GM21526 (cell line): ENCODE results near the gene KRTAP10-6.
"Not testable (repeated sequence)": the region's sequence is repeated elsewhere in the genome, so short reads cannot be mapped to it uniquely, and the experiment has no call there.

ENCODE experiments used
- ATAC-seq: cut with Tn5 transposase; IDR thresholded peaks from one replicate; pipeline ENCODE4 v1.9.1; 2021; ENCODE audit warnings: moderate library complexity; ENCODE audit not compliant: unreplicated experiment, low FRiP score

KRTAP10-6 gene

DNA sequence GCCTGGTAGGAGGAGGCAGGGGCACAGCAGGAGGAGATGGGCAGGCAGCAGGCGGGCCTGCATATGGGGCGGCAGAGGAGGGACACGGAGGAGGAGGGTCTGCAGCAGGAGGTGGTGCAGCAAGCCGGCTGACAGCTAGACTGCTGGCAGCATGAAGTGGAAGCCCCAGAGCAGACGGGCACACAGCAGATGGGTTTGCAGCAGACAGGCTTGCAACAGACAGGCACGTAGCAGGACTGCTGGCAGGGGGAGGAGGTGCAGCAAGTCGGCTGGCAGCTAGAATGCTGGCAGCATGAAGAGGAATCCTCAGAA is 12.5 kb downstream of the KRTAP10-6 start:
- no peak for ATAC-seq

DNA sequence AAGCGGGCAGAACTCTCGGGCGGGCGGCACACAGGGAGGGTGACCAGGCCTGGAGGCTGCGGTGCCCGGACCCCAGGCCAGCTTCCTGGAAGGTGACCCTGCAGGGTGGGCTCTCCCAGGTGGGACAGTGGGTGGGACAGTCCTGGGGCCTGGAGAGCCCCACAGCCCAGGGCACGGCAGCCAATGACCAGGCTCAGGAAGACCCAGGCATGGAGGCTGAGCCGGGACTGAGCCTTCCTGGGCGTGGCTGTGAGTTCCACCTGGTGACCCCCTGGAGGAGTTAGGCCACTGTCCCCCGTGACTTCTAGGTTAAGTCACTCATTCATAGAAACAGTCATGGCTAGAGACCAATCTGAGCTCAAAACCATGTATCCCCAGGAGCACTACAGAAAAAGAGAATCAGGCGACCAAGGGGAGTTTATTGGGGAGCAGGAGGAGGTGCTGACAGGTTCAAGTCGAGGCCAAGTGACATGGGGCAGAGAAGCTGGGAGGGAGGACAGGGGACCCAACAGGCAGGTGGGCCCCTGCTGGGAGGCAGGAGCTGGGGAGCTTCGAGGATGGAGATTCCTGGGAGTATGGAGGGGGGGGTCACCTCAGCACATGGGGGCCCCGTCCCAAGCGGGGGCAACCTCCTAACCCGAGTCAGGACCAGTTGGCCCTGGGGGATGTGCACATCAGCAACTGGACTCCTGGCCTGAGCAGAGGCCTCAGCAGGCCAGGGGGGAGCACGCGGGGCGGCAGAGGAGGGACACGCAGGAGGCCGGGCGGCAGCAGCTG is 13.1 kb downstream of the KRTAP10-6 start:
- no peak for ATAC-seq

DNA sequence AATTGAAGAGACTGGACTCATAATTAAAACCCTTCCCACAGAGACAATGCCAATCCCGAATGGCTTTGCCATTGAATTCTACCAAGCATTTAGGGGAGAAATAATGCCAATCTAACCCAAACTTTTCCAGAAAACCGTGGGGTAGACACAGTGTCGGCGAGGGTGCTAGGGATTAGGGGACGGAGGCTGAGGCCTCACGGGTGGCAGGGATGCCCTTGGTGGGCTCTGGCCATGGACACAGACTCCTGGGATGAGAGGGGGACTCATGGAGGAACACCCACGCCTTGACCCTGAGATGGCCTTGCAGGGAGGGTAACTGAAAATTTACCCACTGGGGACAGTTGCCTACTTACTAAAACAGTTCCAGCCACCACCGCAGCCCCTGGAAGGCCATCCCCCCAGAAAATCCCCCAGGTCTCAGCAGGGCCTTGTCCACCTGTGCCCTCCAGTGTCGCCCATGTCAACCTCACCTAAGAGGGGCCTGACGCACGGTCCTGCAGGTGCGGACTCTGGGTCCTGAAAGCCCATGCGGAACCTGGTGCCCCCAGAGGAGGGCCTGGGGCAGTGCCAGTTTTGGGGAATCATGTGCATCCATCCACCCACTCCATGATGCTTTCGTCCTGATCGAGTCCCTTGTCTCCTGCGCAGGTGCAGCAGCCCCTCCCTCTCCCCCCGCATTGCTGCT is 13.8 kb downstream of the KRTAP10-6 start:
- ATAC-seq: no peak

DNA sequence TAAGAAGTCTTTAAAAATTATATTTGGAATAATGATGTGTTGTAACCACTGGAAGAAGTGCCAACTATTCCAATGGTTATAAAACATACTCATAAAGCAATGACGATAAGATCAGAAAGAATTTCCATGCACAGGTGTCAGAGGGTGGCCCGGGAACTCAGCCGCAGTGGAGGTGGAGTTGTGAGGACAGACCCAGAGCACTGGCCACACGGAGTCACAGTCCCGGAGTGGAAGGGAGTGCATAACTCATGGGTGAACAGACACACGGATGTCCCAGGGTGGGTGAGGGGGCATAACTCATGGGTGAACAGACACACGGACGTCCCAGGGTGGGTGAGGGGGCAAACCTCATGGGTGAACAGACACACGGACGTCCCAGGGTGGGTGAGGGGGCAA is 16.3 kb downstream of the KRTAP10-6 start:
- ATAC-seq: no peak

DNA sequence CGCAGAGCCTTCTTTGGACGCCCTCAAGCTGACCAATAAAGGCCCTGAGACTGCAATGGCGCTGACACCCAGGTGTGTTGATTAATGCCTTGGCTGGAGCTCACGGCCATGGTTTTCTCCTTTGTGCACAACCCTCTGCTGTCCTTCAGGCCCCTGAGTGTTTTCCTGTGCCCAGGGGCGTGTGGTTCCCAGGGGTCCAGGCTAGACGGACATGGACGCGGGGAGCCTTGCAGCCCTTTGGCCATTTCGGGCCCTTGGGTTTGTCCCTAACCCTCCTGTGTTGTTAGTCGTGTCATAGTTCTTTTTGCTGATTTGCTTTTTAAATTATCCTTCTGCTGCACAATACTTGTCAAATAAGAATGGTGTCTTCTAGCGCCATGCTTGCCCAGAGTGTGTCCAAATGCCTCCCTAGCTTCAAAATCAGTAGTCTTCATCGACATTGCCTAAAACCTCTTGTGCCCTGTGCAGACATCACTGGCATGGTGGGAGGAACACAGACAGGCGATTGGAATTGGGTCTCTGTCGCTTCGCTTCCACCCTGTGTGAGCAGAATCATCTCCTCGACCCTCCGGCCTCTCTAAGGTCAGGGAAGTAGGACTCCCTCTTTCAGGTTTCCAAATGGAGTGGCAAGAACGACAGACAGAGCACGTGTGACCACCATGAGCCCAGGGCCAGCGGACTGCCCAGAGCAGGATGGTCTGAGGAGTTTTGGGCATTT is 16.8 kb downstream of the KRTAP10-6 start:
- ATAC-seq: no peak

DNA sequence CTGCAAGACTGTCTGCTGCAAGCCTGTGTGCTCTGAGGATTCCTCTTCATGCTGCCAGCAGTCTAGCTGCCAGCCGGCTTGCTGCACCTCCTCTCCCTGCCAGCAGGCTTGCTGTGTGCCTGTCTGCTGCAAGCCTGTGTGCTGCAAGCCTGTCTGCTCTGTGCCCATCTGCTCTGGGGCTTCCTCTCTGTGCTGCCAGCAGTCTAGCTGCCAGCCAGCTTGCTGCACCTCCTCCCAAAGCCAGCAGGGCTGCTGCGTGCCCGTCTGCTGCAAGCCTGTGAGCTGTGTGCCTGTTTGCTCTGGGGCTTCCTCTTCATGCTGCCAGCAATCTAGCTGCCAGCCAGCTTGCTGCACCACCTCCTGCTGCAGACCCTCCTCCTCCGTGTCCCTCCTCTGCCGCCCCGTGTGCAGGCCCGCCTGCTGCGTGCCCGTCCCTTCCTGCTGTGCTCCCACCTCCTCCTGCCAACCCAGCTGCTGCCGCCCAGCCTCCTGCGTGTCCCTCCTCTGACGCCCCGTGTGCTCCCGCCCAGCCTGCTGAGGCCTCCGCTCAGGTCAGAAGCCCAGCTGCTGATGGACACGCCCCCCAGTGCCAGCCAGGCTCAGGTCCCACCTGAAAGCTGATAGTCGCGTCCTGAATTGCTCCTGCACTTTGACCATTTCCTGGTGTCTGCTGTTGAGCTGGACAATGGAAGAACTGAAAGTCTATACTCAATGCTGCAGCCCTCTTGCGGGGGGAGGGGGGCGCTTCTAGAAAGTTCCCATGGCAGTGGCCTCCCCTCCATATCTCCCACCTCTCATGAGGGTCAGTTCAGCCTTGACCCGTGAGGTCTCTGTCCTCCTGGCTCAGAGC is 17.6 kb downstream of the KRTAP10-6 start:
- no peak for ATAC-seq

DNA sequence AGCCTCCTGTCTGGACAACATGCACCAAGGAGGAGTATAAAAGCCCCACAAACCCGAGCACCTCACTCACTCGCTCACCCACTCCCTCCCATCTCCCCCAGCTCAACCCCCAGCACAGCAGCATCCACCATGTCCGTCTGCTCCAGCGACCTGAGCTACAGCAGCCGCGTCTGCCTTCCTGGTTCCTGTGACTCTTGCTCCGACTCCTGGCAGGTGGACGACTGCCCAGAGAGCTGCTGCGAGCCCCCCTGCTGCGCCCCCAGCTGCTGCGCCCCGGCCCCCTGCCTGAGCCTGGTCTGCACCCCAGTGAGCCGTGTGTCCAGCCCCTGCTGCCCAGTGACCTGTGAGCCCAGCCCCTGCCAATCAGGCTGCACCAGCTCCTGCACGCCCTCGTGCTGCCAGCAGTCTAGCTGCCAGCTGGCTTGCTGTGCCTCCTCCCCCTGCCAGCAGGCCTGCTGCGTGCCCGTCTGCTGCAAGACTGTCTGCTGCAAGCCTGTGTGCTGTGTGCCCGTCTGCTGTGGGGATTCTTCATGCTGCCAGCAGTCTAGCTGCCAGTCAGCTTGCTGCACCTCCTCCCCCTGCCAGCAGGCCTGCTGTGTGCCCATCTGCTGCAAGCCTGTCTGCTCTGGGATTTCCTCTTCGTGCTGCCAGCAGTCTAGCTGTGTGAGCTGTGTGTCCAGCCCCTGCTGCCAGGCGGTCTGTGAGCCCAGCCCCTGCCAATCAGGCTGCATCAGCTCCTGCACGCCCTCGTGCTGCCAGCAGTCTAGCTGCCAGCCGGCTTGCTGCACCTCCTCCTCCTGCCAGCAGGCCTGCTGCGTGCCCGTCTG is 18.5 kb downstream of the KRTAP10-6 start, which contains the start of gene KRTAP10-4:
Gene KRTAP10-4 (plus strand): TSS at position 100 of the 827 bp plus-strand sequence. CDS start 30 bp downstream, at position 130.
- not testable (repeated sequence) for ATAC-seq

DNA sequence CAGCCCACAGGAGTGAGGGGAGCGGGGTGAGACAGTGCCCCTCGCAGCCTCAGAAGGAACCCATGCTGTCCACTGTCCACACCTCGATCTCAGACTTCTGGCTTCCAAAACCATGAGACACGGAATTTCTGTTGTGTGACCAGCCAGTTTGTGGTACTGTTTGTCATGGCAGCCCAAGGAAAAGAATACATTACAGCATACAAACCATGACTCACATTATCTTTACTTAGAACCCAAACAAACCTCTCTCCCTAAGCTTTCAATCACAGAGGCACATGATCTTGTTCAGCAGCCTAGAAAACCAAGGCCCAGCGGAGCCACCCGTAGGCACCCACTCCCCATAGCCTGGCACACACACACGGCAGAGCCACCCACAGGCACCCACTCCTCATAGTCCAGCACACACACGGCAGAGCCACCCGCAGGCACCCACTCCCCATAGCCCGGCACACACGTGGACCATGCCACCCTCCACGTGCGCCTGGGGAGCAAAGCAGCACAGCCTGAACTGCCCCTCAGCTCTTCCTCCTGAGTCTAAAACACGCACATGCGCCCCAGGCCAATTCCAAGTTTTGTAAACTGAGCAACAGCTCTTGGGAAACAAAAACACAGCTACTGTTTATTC is 19.2 kb downstream of the KRTAP10-6 start:
- ATAC-seq: no peak

DNA sequence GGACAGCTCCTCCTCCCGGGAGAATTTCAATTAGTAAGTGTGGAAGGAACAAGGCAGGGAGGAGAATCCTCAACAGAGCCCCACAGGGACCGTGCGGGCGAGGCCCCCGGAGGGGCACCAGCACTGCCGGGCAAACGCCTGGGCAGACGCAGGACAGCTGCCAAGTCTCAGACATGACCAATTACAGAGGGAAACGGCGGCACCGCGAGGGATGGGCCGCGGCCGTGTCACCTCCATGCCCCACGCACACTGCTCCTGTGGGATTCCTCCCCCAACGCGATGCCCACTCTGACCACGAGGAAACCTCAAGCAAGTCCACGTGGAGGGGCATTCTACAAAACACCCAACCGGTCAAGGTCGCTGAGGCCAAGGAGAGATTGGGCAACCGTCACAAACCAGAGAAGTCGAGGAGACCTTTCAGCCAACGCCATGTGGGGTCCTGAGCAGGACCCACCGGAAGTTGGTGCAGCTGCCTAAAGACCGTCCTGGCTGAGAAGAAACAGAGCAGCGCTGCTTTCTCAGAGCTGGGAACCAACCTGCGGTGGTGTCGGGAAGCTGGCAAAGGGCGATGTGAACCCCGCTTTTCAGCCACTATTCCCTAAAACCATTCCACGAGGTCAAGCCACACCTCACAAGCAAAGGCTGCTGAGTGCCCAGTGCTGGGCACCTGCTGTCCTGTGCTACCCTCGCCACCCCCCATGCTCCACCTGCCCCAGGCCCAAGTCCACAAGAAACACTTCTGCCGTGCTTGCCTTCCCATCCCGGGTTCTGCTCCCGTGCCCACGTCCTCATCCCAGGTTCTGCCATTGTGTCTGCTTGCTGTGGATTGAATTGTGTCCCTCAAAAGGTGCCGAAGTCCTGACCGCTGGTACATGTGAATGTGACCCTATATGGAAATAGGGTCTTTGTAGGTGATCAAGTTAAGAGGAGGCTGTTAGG is 20.2 kb downstream of the KRTAP10-6 start:
- ATAC-seq: no peak

DNA sequence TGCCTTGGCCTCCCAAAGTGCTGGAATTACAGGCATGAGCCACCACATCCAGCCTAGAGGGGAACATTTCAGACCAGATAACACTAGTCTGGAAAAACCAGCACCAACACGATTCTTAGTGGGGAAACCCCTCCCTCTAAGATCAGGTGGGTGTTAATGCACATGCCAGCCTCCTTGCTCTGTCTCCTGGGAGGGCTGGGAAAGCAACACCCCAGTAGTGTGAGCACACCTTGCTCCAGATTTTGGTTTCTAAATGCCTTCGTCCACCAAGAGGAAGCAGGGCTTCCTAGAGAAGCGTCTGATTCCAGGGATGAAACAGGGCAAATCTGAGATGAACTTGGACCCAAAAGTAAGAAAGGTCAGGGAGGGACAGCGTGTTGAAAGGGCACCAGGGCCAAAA is 21.0 kb downstream of the KRTAP10-6 start:
- ATAC-seq: no peak

DNA sequence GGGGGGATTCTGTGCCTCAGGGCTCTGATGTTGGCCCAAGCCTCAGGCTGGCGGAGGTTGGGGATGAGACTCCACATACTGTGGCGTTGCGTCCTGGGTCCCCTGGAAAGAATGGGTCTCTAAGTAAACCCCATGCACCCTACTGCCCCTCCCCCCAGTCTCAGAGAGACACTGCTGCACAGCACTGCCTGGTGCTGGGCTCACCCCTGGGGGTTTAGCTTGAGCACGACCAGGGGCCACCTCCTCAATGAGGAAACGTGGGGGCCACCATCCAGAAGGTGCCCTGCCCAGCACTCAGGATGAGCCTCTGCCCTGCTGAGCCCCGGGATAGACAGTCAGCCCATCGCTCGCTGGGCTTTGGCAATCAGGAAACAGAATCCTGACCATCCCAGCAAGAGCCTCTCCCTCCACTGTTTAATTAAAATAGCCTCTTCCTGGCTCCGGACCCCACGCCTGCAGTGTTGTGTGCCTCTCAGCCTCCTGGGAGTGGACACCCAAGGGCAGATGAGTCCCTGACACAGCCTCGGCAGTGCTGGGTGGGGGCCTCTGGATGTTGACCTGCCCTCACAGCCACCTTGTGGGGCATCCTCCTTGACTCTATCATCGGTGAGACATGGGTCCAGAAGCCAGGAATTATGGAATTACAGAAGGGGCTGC is 22.3 kb downstream of the KRTAP10-6 start:
- ATAC-seq: no peak

DNA sequence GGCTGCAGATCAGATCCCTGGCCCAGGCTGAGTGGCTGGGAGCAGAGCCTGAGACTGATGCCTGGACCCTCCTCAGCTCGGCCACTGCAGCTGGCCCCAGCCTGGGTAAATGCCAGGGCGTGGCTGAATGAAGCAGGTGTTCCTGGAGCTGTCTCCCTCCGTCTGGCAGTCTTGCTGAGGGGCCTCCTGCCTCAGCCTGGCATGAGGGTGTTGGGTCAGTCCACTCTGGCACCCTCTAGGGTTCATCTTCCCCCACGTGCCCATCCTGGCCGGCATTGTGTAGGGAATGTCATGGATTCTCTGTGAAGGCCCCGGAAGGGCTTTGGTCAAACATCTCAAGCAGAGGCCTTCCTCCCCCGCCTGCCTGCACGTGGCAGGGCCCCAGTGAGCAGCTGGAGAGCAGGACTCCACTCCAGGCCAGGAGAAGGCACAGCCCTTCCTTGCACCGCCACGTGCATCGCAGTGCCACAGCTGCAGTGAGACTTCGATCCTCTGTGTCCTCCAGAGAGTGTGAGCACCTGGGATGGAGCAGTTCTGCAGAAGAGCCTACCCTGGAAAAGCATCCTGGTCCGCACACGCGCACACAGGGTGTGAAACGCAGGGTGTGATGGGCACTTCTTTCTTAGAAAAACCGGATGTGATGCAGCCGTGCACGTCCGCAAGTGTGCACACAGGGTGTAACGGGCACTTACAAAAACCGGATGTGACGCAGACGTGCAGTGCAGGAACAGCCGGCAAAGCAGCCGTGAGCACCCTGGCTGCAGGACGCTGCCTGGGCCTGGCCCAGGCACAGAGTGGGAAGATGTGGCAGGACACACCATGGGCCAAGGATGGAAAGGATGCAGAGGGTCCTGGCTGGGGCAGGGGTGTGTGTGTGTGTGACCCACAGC is 23.4 kb downstream of the KRTAP10-6 start:
- ATAC-seq: no peak

DNA sequence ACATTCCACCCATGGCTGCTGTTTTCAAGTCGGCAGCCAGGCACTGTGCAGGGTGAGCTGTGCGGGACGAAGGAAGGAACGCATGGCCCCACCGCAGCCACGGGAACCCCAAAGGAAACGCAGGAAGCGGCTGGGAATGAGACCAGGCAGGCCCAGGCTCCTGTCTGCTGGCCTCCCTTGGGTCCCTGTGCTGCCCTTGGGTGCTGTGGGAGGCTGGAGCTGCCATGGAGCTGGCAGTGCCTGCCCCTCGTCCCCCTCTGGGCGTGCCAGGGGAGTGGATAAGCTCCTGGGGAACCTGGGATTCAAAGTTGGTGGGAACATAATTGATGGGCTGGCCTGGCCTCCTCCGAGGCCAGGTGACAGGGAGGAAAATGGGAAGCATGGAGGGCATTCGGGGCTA is 24.0 kb downstream of the KRTAP10-6 start:
- no peak for ATAC-seq

DNA sequence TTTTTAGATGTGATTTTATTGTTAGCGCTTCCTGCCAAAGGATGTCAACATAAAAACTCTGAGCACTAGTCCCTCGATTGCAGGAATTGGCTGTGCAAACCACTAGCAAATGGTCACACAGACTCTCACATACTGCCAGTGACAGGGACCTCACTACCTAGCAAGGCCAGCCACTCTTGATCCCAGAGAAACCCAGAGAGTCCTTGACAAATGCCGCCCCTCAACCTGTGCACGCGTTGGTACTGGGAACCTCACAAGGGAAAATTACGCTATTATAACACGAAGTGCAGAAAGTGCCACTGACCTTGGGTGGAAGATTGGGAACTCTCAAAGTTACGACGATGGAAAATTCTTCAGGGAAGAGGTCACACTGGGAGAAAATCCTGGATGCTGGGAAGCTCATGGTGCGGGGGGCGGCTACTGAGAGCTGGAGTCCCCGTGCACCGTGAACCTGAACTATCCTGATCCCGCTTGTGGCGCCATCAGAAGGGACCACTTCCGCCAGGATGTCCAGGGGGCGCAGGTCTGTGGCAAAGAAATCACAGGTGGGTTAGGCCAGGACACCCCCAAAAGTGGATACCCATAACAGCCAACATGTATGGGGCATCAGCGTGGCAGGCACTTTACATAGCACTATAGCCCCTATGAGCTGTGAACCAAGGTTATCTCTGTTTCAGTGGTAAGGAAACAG is 24.7 kb downstream of the KRTAP10-6 start:
- no peak for ATAC-seq

DNA sequence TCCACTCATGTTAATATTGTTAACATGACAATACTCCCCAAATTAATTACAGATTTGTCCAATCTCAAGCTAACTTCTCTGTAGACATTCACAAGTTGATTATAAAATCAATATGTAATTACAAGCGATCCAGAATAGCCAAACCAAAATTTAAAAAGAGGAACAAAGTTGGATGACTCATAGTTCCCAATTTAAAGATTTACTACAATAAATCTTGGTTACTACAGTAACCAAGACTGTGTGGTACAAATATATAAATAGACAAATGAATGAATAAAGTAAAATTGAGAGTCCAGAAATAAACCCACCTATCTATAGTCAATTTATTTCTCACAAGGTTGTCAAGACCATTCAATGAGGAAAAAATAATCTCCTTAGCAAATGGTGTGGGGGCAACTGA is 25.9 kb downstream of the KRTAP10-6 start:
- no peak for ATAC-seq

DNA sequence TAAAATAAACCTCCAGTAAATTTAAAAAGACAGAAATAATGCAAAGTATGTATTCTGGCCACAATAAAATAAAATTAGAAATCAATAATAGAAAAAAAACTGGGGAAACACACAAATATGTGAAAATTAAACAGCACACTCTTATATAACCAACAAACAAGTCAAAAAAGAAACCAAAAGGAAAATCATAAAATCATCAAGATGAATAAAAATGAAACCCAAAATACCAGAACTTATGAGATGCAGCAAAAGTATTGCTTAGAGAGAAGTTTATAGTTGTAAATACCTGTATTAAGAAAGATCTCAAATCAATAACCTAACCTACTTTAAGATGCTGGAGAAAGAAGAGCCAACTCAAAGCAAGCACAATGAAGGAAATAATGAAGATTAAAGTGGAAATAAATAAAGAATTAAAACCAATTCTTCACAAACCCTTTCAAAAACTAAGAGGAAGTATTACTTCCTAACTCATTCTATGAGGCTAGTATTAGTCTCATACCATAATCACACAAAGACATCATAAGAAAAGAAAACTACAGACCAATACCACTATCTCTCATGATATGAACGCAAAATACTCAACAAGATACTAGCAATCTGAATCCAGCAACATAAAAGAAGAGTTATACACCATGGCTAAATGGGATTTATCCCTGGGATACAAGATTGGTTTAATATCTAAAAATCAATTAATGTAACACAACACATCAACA is 27.3 kb downstream of the KRTAP10-6 start:
- no peak for ATAC-seq
